Vagina (tissue), 2 donors: ENCODE data around the gene CEACAM1. TPM values are rescaled to one million over a fixed set of nuclear protein-coding genes. Genes with fewer than 3 reads are reported as not detected.

Experiments used
- DNase-seq, 2 donors: peaks; one replicate each; pipeline ENCODE4 v3.0.0-alpha.2; 2017; ENCODE audit errors: extremely low spot score in 2 of 2
- H3K27ac ChIP-seq: fragments of 200-600 bp; sonication (generic); one replicate; pipeline ENCODE4 v1.5.1; 2019
- H3K27me3 ChIP-seq: fragments of 200-600 bp; sonication (generic); one replicate; pipeline ENCODE4 v1.5.1; 2019
- H3K36me3 ChIP-seq, 2 donors: fragments of 200-600 bp; sonication (generic); one replicate each; pipeline ENCODE4 v1.5.1; 2017 to 2019
- H3K4me1 ChIP-seq: fragments of 200-600 bp; sonication (generic); one replicate; pipeline ENCODE4 v1.5.1; 2019
- H3K4me3 ChIP-seq, 2 donors: fragments of 200-600 bp; sonication (generic); 1 replicate in 1 of 2; 2 replicates in 1 of 2; pipeline ENCODE4 v1.5.1; 2016 to 2019
- H3K9me3 ChIP-seq: fragments of 200-600 bp; sonication (generic); one replicate; pipeline ENCODE4 v1.5.1; 2019
- POLR2A ChIP-seq, 2 donors: fragments of 450-650 bp; IDR thresholded peaks; one replicate each; pipeline ENCODE4 v1.6.1; 2017; ENCODE audit warnings: antibody characterized with exemption in 2 of 2, mild to moderate bottlenecking in 2 of 2, moderate library complexity in 2 of 2
- POLR2AphosphoS5 ChIP-seq, 2 donors: sonication (generic); formaldehyde crosslinking; IDR thresholded peaks; one replicate each; pipeline ENCODE4 v1.9.0; 2017; ENCODE audit warnings: antibody characterized with exemption in 2 of 2, mild to moderate bottlenecking in 2 of 2, low read depth in 1 of 2; ENCODE audit not compliant: insufficient read depth in 1 of 2
- intact Hi-C: fragments of 100-400 bp; cut with DNase I; formaldehyde crosslinking; loops from one replicate; pipeline ENCODE4 v1.15.1; 2023
- total RNA-seq: library from RNA; depleted of rRNA; stranded (reverse); fragments of >200 nt; gene quantifications from one replicate; pipeline ENCODE4 v1.2.3, GENCODE V29; 2016
- TF ChIP-seq, protein P1 (sequence below), 3 experiments: fragments of 450-650 bp in 2 of 3; fragments of 200-600 bp in 1 of 3; sonication (generic) in 1 of 3; IDR thresholded peaks; one replicate each; pipeline ENCODE4 v1.5.1; 2017 to 2019; ENCODE audit warnings: antibody characterized with exemption in 3 of 3, mild to moderate bottlenecking in 2 of 3, moderate library complexity in 2 of 3

Gene CEACAM1
- total RNA-seq, 1 donor from 2014 or later, result 24.3 TPM

DNA sequence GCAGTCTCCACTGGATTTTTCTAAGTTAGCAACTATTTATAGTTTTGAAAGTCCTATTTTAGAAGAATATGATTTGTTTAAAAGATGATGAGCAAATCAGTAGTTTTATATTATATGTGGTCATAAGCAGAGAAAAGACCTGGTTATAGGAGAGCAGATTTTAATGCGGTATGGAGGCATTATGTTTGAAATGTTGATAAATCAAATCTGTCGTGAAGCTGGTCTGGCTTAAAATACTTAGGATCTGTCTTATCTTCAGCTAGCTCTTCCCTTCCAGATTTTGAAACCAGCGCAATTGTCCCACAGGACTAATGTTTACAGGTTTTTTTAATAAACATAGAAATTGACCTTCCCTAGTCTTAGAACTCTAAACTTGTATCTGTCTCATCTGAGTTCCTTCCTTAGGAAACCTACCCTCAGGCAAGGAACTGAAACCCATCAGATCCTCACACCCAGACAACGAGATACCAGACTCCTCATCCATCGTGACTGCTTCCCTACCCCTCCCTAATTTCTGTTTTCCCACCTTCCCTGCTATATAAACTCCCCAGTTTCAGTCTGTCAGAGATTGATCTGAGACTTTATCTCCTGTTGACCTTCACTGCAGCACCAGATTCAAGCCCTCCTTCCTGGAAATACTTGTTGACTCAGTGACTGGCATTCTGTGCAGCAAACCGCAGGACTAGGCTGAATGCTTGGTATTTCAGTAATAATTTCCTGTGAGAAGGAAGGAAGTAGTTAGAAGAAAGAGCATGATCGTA lies 47.8 kb downstream of the CEACAM1 start:
- TF ChIP-seq POLR2AphosphoS5 (IDR thresholded peaks at IDR 0.05; ENCODE audit: insufficient read depth in 1 of 2, low read depth in 1 of 2) (no peak), POLR2A (IDR thresholded peaks at IDR 0.05) (no peak)
- TF ChIP-seq, protein P1, sequence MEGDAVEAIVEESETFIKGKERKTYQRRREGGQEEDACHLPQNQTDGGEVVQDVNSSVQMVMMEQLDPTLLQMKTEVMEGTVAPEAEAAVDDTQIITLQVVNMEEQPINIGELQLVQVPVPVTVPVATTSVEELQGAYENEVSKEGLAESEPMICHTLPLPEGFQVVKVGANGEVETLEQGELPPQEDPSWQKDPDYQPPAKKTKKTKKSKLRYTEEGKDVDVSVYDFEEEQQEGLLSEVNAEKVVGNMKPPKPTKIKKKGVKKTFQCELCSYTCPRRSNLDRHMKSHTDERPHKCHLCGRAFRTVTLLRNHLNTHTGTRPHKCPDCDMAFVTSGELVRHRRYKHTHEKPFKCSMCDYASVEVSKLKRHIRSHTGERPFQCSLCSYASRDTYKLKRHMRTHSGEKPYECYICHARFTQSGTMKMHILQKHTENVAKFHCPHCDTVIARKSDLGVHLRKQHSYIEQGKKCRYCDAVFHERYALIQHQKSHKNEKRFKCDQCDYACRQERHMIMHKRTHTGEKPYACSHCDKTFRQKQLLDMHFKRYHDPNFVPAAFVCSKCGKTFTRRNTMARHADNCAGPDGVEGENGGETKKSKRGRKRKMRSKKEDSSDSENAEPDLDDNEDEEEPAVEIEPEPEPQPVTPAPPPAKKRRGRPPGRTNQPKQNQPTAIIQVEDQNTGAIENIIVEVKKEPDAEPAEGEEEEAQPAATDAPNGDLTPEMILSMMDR (IDR thresholded peaks at IDR 0.05), result no peak
- Histone ChIP-seq H3K27ac (no peak overlapping the region), H3K9me3 (no peaks in the 10 kb centered on the region), H3K27me3 (no peaks in the 10 kb centered on the region), H3K4me1 (no peaks in the 10 kb centered on the region), H3K4me3 (no peak overlapping the region), H3K36me3 (no peaks in the 10 kb centered on the region)
- intact Hi-C loops, result no loop called here
- no peak for DNase-seq

DNA sequence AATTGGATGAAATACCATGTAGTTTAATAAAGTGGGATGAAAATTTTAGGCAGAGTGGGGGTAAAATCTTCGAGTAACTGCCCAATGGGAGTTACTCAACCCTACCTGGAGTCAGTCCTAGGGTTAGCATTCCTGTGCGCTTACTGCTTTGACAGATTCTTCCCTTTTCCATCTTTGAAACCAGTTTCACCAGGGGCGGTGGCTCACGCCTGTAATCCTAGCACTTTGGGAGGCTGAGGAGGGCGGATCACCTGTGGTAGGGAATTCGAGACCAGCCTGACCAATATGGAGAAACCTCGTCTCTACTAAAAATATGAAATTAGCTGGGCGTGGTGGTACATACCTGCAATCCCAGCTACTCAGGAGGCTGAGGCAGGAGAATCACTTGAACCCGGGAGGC lies 48.5 kb downstream of the CEACAM1 start:
- TF ChIP-seq, protein P1 (IDR thresholded peaks at IDR 0.05), result no peak
- no peak for TF ChIP-seq POLR2AphosphoS5 (IDR thresholded peaks at IDR 0.05; ENCODE audit: insufficient read depth in 1 of 2, low read depth in 1 of 2)
- TF ChIP-seq POLR2A (IDR thresholded peaks at IDR 0.05), result no peak
- no peaks in the 10 kb centered on the region for H3K4me1 ChIP-seq
- no peak overlapping the region for H3K27ac ChIP-seq
- no peaks in the 10 kb centered on the region for H3K9me3 ChIP-seq
- intact Hi-C loops, result no loop called here
- H3K36me3 ChIP-seq, result no peaks in the 10 kb centered on the region
- no peaks in the 10 kb centered on the region for H3K27me3 ChIP-seq
- no peak overlapping the region for H3K4me3 ChIP-seq
- no peak for DNase-seq

DNA sequence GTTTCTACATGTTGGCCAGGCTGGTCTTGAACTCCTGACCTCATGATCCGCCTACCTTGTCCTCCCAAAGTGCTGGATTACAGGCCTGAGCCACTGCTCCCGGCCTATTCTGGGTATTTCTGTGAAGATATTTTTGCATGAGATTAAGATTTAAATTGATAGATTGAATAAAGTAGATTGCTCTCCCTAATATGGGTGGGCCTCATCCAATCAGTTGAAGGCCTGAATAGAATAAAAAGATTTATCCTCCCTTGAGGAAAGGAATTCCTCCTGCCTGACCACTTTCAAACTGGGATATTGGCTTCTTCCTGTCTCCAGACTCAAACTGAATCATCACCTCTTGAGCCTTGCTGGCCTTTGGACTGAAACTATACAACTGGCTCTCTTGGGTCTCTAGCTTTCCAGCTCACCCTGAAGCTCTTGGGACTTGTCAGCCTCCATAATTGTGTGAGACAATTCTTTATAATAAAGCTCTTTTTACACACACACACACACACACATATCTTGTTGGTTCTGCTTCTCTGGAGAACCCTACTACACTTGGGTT lies 49.4 kb downstream of the CEACAM1 start:
- intact Hi-C loops, result no loop called here
- no peak overlapping the region for H3K4me3 ChIP-seq
- no peak for DNase-seq
- TF ChIP-seq, protein P1 (IDR thresholded peaks at IDR 0.05), result no peak
- no peak for TF ChIP-seq POLR2A (IDR thresholded peaks at IDR 0.05)
- no peak for TF ChIP-seq POLR2AphosphoS5 (IDR thresholded peaks at IDR 0.05; ENCODE audit: insufficient read depth in 1 of 2, low read depth in 1 of 2)
- H3K9me3 ChIP-seq, result no peaks in the 10 kb centered on the region
- no peaks in the 10 kb centered on the region for H3K4me1 ChIP-seq
- H3K27me3 ChIP-seq, result no peaks in the 10 kb centered on the region
- H3K27ac ChIP-seq, result no peak overlapping the region
- no peaks in the 10 kb centered on the region for H3K36me3 ChIP-seq

DNA sequence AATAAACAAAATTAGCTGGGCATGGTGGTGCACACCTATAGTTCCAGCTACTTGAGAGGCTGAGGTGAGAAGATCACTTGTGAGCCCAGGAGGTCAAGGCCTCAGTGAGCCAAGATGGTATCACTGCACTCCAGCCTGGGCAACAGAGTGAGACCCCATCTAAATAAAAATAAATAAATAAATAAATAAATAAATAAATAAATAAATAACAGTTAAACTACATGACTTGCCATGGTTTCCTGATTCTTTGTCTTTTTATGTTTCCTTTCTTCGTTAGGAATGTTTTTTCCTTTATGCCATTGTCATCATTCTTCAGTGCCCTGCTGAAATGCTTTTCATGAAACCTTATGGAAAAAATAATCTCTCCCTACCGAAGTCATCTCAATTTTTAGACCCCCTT lies 50.3 kb downstream of the CEACAM1 start:
- Histone ChIP-seq H3K27me3 (no peaks in the 10 kb centered on the region), H3K4me1 (no peaks in the 10 kb centered on the region), H3K9me3 (no peaks in the 10 kb centered on the region), H3K4me3 (no peak overlapping the region), H3K27ac (no peak overlapping the region), H3K36me3 (no peaks in the 10 kb centered on the region)
- TF ChIP-seq POLR2A (IDR thresholded peaks at IDR 0.05), result no peak
- no peak for TF ChIP-seq POLR2AphosphoS5 (IDR thresholded peaks at IDR 0.05; ENCODE audit: insufficient read depth in 1 of 2, low read depth in 1 of 2)
- TF ChIP-seq, protein P1 (IDR thresholded peaks at IDR 0.05), result no peak
- DNase-seq, result no peak
- intact Hi-C loops, result no loop called here

DNA sequence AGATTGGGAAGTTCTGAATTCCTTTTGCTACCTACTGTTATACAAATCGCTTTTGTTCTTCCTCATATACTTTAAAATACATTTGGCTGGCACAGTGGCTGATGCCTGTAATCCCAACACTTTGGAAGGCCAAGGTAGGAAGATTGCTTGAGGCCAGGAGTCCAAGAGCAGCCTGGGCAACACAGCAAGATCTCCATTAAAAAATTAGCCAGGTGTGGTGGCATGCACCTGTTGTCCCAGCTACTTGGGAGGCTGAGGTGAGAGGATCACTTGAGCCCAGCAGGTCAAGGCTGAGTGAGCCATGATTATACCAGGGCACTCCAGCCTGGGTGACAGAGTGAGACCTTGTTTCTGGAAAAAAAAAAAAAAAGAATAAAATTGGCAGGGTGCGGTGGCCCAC lies 51.2 kb downstream of the CEACAM1 start:
- TF ChIP-seq, protein P1 (IDR thresholded peaks at IDR 0.05), result no peak
- TF ChIP-seq POLR2AphosphoS5 (IDR thresholded peaks at IDR 0.05; ENCODE audit: insufficient read depth in 1 of 2, low read depth in 1 of 2), result no peak
- no peak for TF ChIP-seq POLR2A (IDR thresholded peaks at IDR 0.05)
- Histone ChIP-seq H3K27ac (no peak overlapping the region), H3K27me3 (no peaks in the 10 kb centered on the region), H3K4me1 (peaks cover under 1% of the 10 kb centered on the region), H3K9me3 (no peaks in the 10 kb centered on the region), H3K4me3 (no peak overlapping the region), H3K36me3 (no peaks in the 10 kb centered on the region)
- no peak for DNase-seq
- intact Hi-C loops, result no loop called here
